SK-N-SH (cell line): ENCODE measurements around the gene ADAR. TPM values are rescaled to one million over a fixed set of nuclear protein-coding genes. Genes with fewer than 3 reads are reported as not detected.

Experiments used
- CTCF ChIA-PET: fragments of 300-600, 350-600 bp; formaldehyde crosslinking; extraction: SDS; loops from one replicate; lab custom pipeline; 2021; lab: Yijun Ruan, JAX
- POLR2A ChIA-PET: fragments of 350-600 bp; sonication (Branson Sonifier 250); formaldehyde crosslinking; extraction: SDS; loops from one replicate; lab custom pipeline; 2020; ENCODE audit warnings: antibody characterized with exemption, inconsistent platforms; lab: Yijun Ruan, JAX
- DNase-seq: peaks from one replicate; pipeline ENCODE4 v3.0.0; 2012
- H2AFZ ChIP-seq: fragments of 200-600 bp; sonication (generic); 2 replicates; pipeline ENCODE4 v1.8.1; 2016; ENCODE audit warnings: antibody characterized with exemption, mild to moderate bottlenecking, low read depth
- H3F3A ChIP-seq: fragments of 200-600 bp; sonication (generic); replicated peaks from 2 replicates; pipeline ENCODE3; 2016; ENCODE audit warnings: antibody characterized with exemption, mild to moderate bottlenecking; ENCODE audit not compliant: insufficient read depth
- H3K27ac ChIP-seq, 2 experiments: fragments of 200-500 bp in 1 of 2; fragments of 200-600 bp in 1 of 2; sonication (Bioruptor generic) in 1 of 2; sonication (generic), shearing (Covaris generic) in 1 of 2; 2 replicates each; pipeline versions ENCODE4 v1.5.1 to v1.6.1; 2014 to 2016; ENCODE audit warnings: low read depth in 2 of 2, inconsistent platforms in 1 of 2, low read length in 1 of 2, mild to moderate bottlenecking in 1 of 2, mixed read lengths in 1 of 2
- H3K27me3 ChIP-seq: fragments of 200-600 bp; sonication (generic), shearing (Covaris generic); 2 replicates; pipeline ENCODE4 v1.6.1; 2016; ENCODE audit warnings: mixed run types; ENCODE audit not compliant: insufficient read depth
- H3K36me3 ChIP-seq, 2 experiments: fragments of 200-500 bp in 1 of 2; fragments of 200-600 bp in 1 of 2; sonication (Bioruptor generic) in 1 of 2; sonication (generic) in 1 of 2; replicated peaks in 1 of 2; 2 replicates each; pipeline versions ENCODE3 to v1.5.1; 2014 to 2016; ENCODE audit warnings: low read length in 1 of 2, mild to moderate bottlenecking in 1 of 2; ENCODE audit not compliant: insufficient read depth in 2 of 2, control insufficient read depth in 1 of 2
- H3K4me1 ChIP-seq, 2 experiments: fragments of 200-500 bp in 1 of 2; fragments of 200-600 bp in 1 of 2; sonication (Bioruptor generic) in 1 of 2; sonication (generic), shearing (Covaris generic) in 1 of 2; 2 replicates each; pipeline versions ENCODE4 v1.5.1 to v1.6.1; 2014 to 2016; ENCODE audit warnings: low read depth in 1 of 2, low read length in 1 of 2, mixed run types in 1 of 2; ENCODE audit not compliant: insufficient read depth in 2 of 2, control insufficient read depth in 1 of 2
- H3K4me2 ChIP-seq: fragments of 200-600 bp; sonication (generic), shearing (Covaris generic); 2 replicates; pipeline ENCODE4 v1.6.1; 2017; ENCODE audit warnings: mixed run types
- H3K4me3 ChIP-seq, 2 experiments: fragments of 200-500 bp in 1 of 2; fragments of 200-600 bp in 1 of 2; sonication (Bioruptor generic) in 1 of 2; sonication (generic), shearing (Covaris generic) in 1 of 2; 2 replicates each; pipeline versions ENCODE4 v1.5.1 to v1.8.1; 2014 to 2016; ENCODE audit warnings: low read depth in 2 of 2, inconsistent platforms in 1 of 2, low read length in 1 of 2, mild to moderate bottlenecking in 1 of 2, mixed read lengths in 1 of 2, moderate library complexity in 1 of 2
- H3K79me2 ChIP-seq: fragments of 200-600 bp; sonication (generic); 2 replicates; pipeline ENCODE4 v1.8.1; 2017; ENCODE audit warnings: mild to moderate bottlenecking; ENCODE audit not compliant: insufficient read depth
- H3K9ac ChIP-seq: fragments of 200-600 bp; sonication (generic); 2 replicates; pipeline ENCODE4 v1.6.1; 2017; ENCODE audit warnings: mixed run types
- H3K9me2 ChIP-seq: fragments of 200-600 bp; sonication (generic); 2 replicates; pipeline ENCODE4 v1.6.1; 2017; ENCODE audit warnings: mixed run types
- H3K9me3 ChIP-seq: fragments of 200-600 bp; sonication (generic); 2 replicates; pipeline ENCODE4 v1.6.1; 2017; ENCODE audit warnings: mixed run types, mild to moderate bottlenecking, moderate library complexity
- H4K20me1 ChIP-seq: fragments of 200-600 bp; sonication (generic); 2 replicates; pipeline ENCODE4 v1.6.1; 2017; ENCODE audit warnings: mild to moderate bottlenecking, mixed run types; ENCODE audit not compliant: insufficient read depth
- CHD2 ChIP-seq: fragments of 150-350 bp; IDR thresholded peaks from 2 replicates; pipeline ENCODE4 v1.6.1; 2018; ENCODE audit warnings: low read length; ENCODE audit not compliant: partially characterized antibody
- ELF1 ChIP-seq: IDR thresholded peaks from 2 replicates; pipeline ENCODE4 v1.4.0; 2012
- FOSL2 ChIP-seq: IDR thresholded peaks from 2 replicates; pipeline ENCODE4 v1.4.0; 2012; ENCODE audit warnings: low read depth, mild to moderate bottlenecking, moderate library complexity, borderline replicate concordance
- GATA2 ChIP-seq: sonication (generic); formaldehyde crosslinking; IDR thresholded peaks from 2 replicates; pipeline ENCODE4 v1.5.0; 2020; ENCODE audit warnings: mild to moderate bottlenecking, missing genetic modification reagents
- IRF3 ChIP-seq: fragments of 150-350 bp; IDR thresholded peaks from 2 replicates; pipeline ENCODE4 v1.6.1; 2016; ENCODE audit warnings: mild to moderate bottlenecking, low read depth, low read length
- MEF2A ChIP-seq: IDR thresholded peaks from 2 replicates; pipeline ENCODE4 v1.4.0; 2012; ENCODE audit warnings: low read depth, borderline replicate concordance
- REST ChIP-seq: IDR thresholded peaks from 2 replicates; pipeline ENCODE4 v1.6.1; 2012; ENCODE audit warnings: mild to moderate bottlenecking, low read depth, low read length, moderate library complexity
- RFX5 ChIP-seq: IDR thresholded peaks from 2 replicates; pipeline ENCODE4 v1.6.1; 2012; ENCODE audit warnings: mild to moderate bottlenecking, improper control_type of control experiment, low read length
- WGBS: methylation state at CpG from one replicate; pipeline ENCODE4 v1.1.6; 2017; ENCODE audit warnings: low lambda C conversion rate; 5-methylcytosine and 5-hydroxymethylcytosine counted together
- polyA plus RNA-seq, 3 experiments: library from polyadenylated mRNA; depleted of rRNA; stranded (reverse); fragments of >200 nt; gene quantifications; 2 replicates each; pipeline ENCODE4 v1.2.3, GENCODE V29; 2012

ADAR gene
- polyA plus RNA-seq, 1 of the 3 experiments (the other 2 are of a cell fraction), result 61.1 TPM

GRCh38 chr1:154609398-154610380, 1.7 kb upstream of the ADAR start:
- no peaks in the 10 kb centered on the region for H3K9me3 ChIP-seq
- 80% methylated on average over 12 of the region's 12 CpGs for WGBS
- H3K4me3 ChIP-seq, result no peak overlapping the region
- peaks cover 28% of the 10 kb centered on the region for H4K20me1 ChIP-seq
- H3K36me3 ChIP-seq, result peaks cover 10 to 12% of the 10 kb centered on the region in 2 experiments
- POLR2A ChIA-PET, result no interaction called here
- no peak overlapping the region; the same call in 1 of the 2 replicates for H2AFZ ChIP-seq
- peak overlapping the region; percentile 82 to 94; a peak in 3 of 4 replicates for H3K27ac ChIP-seq
- TF ChIP-seq REST (no peak), IRF3 (no peak), RFX5 (no peak), GATA2 (CRISPR knock-in tag) (no peak), ELF1 (no peak), CHD2 (no peak), FOSL2 (no peak), MEF2A (no peak)
- H3K79me2 ChIP-seq, result peaks cover 90% of the 10 kb centered on the region
- peaks cover 11 to 14% of the 10 kb centered on the region in 2 experiments for H3K4me1 ChIP-seq
- peaks cover 21% of the 10 kb centered on the region for H3F3A ChIP-seq
- H3K9ac ChIP-seq, result peak overlapping the region; percentile 99; the same call in 1 of the 2 replicates
- no peak for DNase-seq
- CTCF ChIA-PET, result interaction anchor here (1.0 kb wide), 3 partner anchors 33 to 63 kb away, joined by 3 to 4 read pairs (median 3); no protein-coding TSS in a partner anchor
- H3K9me2 ChIP-seq, result no peaks in the 10 kb centered on the region
- H3K27me3 ChIP-seq, result no peaks in the 10 kb centered on the region
- H3K4me2 ChIP-seq, result peak overlapping the region; percentile 99
